GM12874 (cell line): ENCODE measurements around the gene SIGLEC11.

Experiments
- CTCF ChIP-seq: IDR thresholded peaks from 2 replicates; pipeline ENCODE4 v1.5.1; 2011; ENCODE audit warnings: low read depth, mild to moderate bottlenecking, control low read depth, low read length, moderate library complexity; ENCODE audit not compliant: insufficient read depth

SIGLEC11 gene

GRCh38 chr19:49931293-49932040 is 29.5 kb downstream of the SIGLEC11 start:
- TF ChIP-seq CTCF, result no peak

- TF ChIP-seq CTCF, result no peak
Measured at GRCh38 chr19:49930483-49931011, 30.4 kb downstream of the SIGLEC11 start.

GRCh38 chr19:49929611-49930482 is 31.1 kb downstream of the SIGLEC11 start:
- no peak for TF ChIP-seq CTCF

- no peak for TF ChIP-seq CTCF
Measured at GRCh38 chr19:49929121-49929610, 31.8 kb downstream of the SIGLEC11 start, which contains the start of the genes ATF5 and NUP62. TSS of gene ATF5 (plus strand) at chr19:49929205. CDS start at chr19:49930851, 1,646 bp downstream. TSS of gene NUP62 (minus strand) at chr19:49929504. CDS start at chr19:49909807, 19,697 bp downstream.

- TF ChIP-seq CTCF, result no peak
Measured at GRCh38 chr19:49927526-49928264, 33.3 kb downstream of the SIGLEC11 start.

GRCh38 chr19:49926515-49926914 is 34.5 kb downstream of the SIGLEC11 start:
- TF ChIP-seq CTCF, result no peak
